C1 segment of cervical spinal cord (tissue), 14 donors: ENCODE measurements around the gene NT5C.
"Not testable (repeated sequence)": the region's sequence is repeated elsewhere in the genome, so short reads cannot be mapped to it uniquely, and the experiment has no call there.

Experiments used
- DNase-seq, 14 donors: peaks; one replicate each; lab custom pipeline; 2025; lab: John Stamatoyannopoulos, UW

The NT5C gene

DNA sequence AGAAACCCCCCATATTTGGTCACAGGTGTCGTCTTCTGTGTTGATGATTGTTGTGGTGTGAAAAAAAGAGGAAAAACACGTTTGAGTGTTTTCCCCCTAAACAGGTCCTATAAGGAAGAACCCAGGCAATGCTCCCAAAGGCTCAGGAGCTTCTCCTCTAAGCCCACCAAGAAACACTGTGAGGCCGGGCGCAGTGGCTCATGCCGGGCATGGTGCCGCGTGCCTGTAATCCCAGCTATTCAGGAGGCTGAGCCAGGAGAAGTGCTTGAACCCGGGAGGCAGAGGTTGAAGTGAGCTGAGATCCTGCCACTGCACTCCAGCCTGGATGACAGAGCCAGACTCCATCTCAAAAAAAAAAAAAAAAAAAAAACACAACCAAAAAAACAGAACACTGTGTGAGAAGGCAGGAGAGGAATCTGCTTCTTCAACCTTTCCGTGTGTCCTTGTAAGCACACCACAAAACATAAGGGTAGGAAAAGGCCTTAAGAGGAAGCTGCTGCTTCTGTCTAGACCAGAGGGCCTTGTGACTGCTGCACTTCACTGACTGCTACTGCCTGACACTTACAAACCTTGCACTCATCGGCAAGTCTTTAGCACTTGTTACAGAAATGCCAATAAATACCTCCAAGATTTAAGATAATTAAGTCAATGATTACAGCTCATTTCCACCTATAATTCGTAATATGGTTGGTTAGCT lies 13.4 kb upstream of the NT5C start:
- DNase-seq = no peak

DNA sequence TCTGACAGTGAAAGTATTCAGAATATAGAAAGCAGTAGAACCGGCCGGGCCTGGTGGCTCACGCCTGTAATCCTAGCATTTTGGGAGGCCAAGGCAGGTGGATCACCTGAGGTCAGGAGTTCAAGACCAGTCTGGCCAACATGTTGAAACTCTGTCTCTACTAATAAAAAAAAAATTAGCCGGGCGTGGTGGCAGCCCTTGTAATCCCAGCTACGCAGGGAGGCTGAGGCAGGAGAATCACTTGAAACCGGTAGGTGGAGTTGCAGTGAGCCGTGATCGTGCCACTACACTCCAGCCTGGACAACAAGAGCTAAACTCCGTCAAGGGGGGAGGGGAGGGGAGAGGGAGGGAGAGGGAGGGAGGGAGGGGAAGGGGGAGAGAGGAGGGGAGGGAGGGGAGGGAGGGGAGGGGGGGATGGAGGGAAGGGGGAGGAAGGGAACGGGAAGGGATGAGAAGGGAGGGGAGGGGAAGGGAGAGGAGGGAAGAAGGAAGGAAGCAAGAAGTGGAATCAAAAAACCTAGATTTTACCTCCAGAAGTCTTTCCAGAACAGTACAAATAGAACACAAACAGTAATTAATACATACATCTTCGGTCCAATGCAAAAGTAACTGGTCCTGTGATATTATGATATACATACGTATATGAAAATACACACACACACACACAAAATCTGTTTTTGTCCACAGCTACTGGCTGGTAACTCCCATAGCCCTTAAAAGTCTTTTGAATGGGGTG lies 10.9 kb upstream of the NT5C start:
- DNase-seq = no peak

- no peak for DNase-seq
Observed at GRCh38 chr17:75138519-75138918, 7.0 kb upstream of the NT5C start.

GRCh38 chr17:75137762-75138161 lies 6.2 kb upstream of the NT5C start:
- not testable (repeated sequence) for DNase-seq

DNA sequence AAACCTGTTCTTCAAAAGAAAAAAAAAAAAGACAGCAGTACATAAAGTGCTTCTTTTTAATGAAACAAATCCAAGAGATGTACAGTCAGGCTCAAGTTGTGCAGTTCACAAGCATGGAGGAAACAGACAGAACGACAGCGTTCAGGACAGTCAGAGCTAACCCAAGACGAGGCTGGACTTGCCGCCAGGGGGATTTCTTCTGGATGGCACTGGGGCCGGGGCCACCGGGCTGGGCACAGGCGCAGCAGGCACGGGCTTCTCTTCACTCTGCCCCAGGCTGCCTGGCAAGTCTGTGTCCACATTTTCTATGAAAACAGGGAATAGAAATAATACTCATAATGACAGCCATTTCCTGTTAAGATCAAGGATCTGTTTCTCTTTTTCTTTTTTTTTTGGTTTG lies 4.4 kb upstream of the NT5C start:
- DNase-seq = no peak

DNA sequence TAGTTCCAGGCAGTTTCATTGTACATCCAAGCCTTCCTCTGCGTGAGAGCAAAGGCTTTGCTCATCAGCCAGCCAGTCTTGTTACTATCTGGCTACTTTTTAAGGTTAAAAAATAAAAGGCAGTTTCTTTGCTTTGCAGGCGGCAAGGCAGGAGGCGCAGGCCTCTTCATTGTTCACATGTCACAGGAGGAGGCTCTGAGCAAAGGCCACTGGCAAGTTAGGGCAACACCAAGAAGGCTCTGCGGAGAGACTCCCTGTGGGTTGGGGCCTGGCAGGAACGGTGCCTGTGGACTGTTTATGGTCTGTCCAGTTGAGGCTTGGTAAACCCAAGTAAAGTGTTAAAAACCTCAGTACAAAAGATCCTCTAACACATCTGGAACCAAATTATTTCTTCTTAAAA lies 3.9 kb upstream of the NT5C start:
- no peak for DNase-seq

- DNase-seq = not testable (repeated sequence)
Observed at GRCh38 chr17:75133607-75134347, 2.2 kb upstream of the NT5C start.

- DNase-seq = no peak
Observed at GRCh38 chr17:75133001-75133400, 1.5 kb upstream of the NT5C start.

GRCh38 chr17:75132018-75133000 lies 767 bp upstream of the NT5C start:
- DNase-seq = not testable (repeated sequence)

DNA sequence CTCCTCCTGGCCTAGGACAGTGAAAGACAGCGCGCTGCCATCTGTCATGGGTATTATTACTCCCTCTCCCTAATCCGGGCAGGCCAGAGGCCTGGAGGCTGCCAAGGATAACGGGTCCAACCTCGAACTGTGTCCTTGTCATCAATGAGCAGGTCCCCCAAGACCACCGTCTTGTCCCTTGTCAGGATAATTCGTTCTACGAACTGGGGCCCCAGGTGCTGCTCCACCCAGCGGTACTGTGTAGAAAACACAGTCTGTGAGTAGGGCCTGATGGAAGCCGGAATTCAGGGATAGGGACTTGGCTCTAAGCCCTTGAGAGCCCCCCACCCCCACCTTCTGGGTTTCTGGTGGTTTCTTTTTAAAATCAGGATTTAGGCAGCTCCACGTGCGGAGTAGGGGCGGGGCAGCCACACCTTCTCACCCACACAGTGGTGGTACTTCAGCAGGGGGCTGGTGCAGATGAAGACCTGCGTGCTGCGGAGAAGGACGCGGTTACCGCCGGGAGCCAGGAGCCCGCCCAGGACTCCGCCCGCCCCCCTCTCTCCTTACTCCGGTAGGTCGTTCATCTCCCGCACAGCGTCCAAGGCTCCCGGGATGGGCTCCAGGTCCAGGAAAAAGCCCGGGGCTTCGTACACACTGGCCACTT lies 787 bp downstream of the NT5C start:
- peak in 4 of 14 donors; percentile 28 to 87 (median 44) for DNase-seq

DNA sequence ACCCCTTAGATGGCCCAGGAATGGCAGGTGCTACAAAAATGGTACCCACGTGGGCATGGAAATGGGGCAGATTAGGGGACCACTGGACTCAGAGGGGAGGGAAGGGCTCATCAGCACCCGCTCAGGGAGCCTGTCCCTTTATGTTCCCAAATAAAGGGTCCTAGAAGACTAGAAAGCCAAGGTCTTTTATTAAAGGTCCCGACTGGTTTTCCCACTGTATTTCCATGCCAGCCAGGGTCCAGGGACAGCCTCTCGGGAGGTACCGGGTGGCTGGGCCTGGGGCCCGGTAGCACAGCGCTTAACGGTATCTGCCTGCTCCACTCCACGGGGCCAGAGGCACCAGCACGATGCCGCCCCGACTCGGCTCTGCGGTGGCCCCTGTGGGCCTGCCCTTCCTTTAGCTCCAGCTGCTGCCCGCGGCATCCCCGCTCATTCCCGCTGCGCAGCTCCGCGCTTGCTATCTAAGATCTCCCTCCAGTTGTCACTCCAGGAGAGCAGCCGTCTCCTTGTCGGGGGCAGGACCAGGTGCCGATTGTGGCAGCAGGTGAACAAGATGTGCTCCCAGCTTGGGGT lies 1.4 kb downstream of the NT5C start:
- DNase-seq = no peak

DNA sequence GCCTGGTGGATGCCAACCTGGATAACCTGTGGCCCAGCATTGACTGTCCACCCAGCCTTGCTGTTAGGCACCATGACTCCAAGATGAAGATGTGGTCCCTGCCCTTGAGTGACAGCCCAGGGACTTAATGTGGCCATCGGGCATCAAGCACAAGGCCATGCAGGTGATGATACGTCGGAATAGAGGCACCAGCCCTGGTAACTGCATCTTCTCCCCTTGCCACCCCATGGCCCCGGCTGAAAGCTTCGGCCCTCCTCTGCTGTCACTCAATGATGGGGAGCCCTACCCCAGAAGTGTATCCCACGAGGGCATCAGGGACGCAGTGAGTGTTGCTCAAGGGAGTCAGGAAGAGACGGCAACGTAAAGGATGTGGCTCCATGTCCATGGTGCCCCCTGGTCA lies 2.0 kb downstream of the NT5C start:
- no peak for DNase-seq

GRCh38 chr17:75128694-75129505 lies 2.6 kb downstream of the NT5C start:
- peak in 1 of 14 donors; percentile 76 for DNase-seq

- not testable (repeated sequence) for DNase-seq
Observed at GRCh38 chr17:75127936-75128335, 3.6 kb downstream of the NT5C start.

DNA sequence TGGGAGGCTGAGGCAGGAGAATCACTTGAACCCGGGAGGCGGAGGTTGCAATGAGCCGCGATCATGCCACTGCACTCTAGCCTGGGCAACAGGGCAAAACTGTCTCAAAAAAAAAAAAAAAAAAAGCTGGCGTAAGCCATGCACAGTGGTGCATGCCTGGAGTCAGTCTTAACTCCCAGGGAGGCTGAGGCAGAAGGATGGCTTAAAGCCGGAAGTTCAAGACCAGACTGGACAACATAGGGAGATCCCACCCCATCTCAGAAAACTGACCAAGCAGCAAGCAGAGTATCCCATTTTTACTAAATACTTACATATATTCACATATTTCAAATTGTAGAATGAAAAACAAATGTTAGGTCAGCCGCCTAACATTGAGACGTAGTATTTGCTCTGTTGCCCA lies 4.6 kb downstream of the NT5C start:
- no peak for DNase-seq

- no peak for DNase-seq
Observed at GRCh38 chr17:75125984-75126383, 5.6 kb downstream of the NT5C start.

- no peak for DNase-seq
Observed at GRCh38 chr17:75124819-75125162, 6.8 kb downstream of the NT5C start.

DNA sequence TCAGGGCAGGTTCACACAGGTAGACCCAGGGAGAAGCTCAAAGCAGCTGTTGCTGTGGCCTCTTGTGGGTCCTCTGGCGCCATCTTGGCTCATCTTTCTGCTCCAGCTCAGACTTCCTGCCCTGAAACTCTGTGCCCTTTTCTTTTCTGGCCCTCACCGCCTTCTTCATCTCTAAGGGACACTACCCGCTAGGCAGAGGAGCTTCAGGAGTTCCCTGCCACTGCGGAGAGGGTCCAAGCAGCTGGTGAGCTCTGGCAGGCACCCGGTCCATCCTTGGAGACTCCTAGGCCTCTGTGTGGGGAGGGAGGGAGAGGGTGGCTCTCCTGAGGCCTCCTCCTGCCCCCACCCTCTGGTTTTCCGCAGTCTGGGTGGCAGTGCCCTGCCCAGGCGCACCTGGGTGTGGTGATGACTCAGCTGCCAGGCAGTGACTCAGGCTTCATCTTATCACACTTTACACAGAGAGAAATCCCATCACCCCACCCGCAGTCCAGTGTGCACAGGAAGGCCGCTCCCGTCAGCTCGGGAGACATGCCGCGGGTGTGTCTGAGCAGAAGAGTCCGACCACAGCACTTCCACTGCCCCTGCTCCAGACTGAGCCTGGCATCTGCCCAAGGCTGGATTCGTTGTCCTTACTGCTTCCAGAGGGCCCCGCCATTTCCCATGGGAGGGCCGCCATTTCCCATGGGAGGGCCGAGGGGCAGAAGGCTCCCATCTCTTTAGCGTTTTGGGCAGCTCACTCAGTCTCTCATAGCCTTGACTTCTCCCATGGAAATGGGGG lies 7.3 kb downstream of the NT5C start:
- no peak for DNase-seq

DNA sequence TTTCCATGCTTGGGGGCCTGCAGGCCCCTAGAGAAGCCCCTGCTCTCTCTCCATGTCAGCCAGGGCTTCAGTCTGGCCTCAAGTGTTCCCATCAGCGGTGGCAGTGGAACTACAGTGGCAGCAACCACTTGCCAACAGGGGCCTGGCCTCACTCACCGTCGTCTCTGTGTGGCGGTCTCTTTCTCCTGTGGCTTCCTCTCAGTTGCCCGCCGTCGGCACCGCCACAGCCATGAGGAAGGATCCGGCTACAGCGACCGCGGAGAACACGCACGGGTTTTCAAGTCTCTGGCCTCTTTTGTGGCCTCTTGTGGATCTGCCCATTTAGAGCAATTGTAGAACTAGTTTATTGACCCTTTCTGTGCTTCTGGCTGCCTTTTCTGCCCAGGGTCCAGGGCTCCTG lies 13.2 kb downstream of the NT5C start:
- peak in 1 of 14 donors; percentile 16 for DNase-seq
